HG03108 (cell line): Measurements from ENCODE around the gene NOSTRIN.
"Not testable (repeated sequence)": the region's sequence is repeated elsewhere in the genome, so short reads cannot be mapped to it uniquely, and the experiment has no call there.

Experiments
- ATAC-seq: cut with Tn5 transposase; IDR thresholded peaks from one replicate; pipeline ENCODE4 v1.9.1; 2021; ENCODE audit warnings: moderate library complexity; ENCODE audit not compliant: unreplicated experiment

NOSTRIN gene

GRCh38 chr2:168867164-168867563 is 64.7 kb downstream of the NOSTRIN start:
- ATAC-seq = not testable (repeated sequence)

GRCh38 chr2:168870369-168870768 is 67.9 kb downstream of the NOSTRIN start:
- ATAC-seq = not testable (repeated sequence)

- ATAC-seq = not testable (repeated sequence)
Measured at GRCh38 chr2:168870824-168871223, 68.4 kb downstream of the NOSTRIN start.

- ATAC-seq = no peak
Measured at GRCh38 chr2:168874368-168875054, 72.1 kb downstream of the NOSTRIN start.

GRCh38 chr2:168882163-168882562 is 79.7 kb downstream of the NOSTRIN start:
- not testable (repeated sequence) for ATAC-seq

- ATAC-seq = no peak
Measured at GRCh38 chr2:168884975-168885374, 82.5 kb downstream of the NOSTRIN start.

- no peak for ATAC-seq
Measured at GRCh38 chr2:168889635-168890005, 87.2 kb downstream of the NOSTRIN start.

GRCh38 chr2:168890006-168890782 is 87.8 kb downstream of the NOSTRIN start, which contains the start of gene SPC25:
Gene SPC25 (minus strand): TSS chr2:168890430. CDS start chr2:168889519, 911 bp downstream.
- ATAC-seq = peak; percentile 100

- ATAC-seq = no peak
Measured at GRCh38 chr2:168892327-168892726, 89.9 kb downstream of the NOSTRIN start.

GRCh38 chr2:168894101-168894500 is 91.7 kb downstream of the NOSTRIN start:
- ATAC-seq = no peak

- ATAC-seq = no peak
Measured at GRCh38 chr2:168894720-168895119, 92.3 kb downstream of the NOSTRIN start.

- ATAC-seq = no peak
Measured at GRCh38 chr2:168895771-168896170, 93.3 kb downstream of the NOSTRIN start.

- ATAC-seq = no peak
Measured at GRCh38 chr2:168896783-168897182, 94.3 kb downstream of the NOSTRIN start.

GRCh38 chr2:168897449-168897848 is 95.0 kb downstream of the NOSTRIN start:
- no peak for ATAC-seq

- no peak for ATAC-seq
Measured at GRCh38 chr2:168901003-168901402, 98.6 kb downstream of the NOSTRIN start, which contains the start of gene G6PC2. Gene G6PC2 (plus strand): TSS chr2:168901291. CDS start chr2:168901332, 41 bp downstream.

- ATAC-seq = no peak
Measured at GRCh38 chr2:168903888-168904287, 101.5 kb downstream of the NOSTRIN start.

- no peak for ATAC-seq
Measured at GRCh38 chr2:168904358-168904757, 101.9 kb downstream of the NOSTRIN start.

- ATAC-seq = no peak
Measured at GRCh38 chr2:168907940-168908662, 105.7 kb downstream of the NOSTRIN start.

GRCh38 chr2:168910330-168910729 is 107.9 kb downstream of the NOSTRIN start:
- no peak for ATAC-seq

- no peak for ATAC-seq
Measured at GRCh38 chr2:168912466-168912865, 110.0 kb downstream of the NOSTRIN start.

- no peak for ATAC-seq
Measured at GRCh38 chr2:168912901-168913369, 110.5 kb downstream of the NOSTRIN start.
